OCI-LY3 (cell line): ENCODE data around the gene CARD11.

ENCODE experiments used
- EZH2phosphoT487 ChIP-seq: fragments of 200-600 bp; shearing (Covaris generic); IDR thresholded peaks from 2 replicates; pipeline ENCODE4 v1.6.1; 2018; ENCODE audit warnings: antibody characterized with exemption, mixed run types, low read depth
- TF ChIP-seq, protein P1 (sequence below): fragments of 200-600, 300-600 bp; sonication (generic); IDR thresholded peaks from 2 replicates; pipeline ENCODE4 v1.5.1; 2014; ENCODE audit warnings: antibody characterized with exemption, low read length, low read depth

- TF ChIP-seq, protein P1, sequence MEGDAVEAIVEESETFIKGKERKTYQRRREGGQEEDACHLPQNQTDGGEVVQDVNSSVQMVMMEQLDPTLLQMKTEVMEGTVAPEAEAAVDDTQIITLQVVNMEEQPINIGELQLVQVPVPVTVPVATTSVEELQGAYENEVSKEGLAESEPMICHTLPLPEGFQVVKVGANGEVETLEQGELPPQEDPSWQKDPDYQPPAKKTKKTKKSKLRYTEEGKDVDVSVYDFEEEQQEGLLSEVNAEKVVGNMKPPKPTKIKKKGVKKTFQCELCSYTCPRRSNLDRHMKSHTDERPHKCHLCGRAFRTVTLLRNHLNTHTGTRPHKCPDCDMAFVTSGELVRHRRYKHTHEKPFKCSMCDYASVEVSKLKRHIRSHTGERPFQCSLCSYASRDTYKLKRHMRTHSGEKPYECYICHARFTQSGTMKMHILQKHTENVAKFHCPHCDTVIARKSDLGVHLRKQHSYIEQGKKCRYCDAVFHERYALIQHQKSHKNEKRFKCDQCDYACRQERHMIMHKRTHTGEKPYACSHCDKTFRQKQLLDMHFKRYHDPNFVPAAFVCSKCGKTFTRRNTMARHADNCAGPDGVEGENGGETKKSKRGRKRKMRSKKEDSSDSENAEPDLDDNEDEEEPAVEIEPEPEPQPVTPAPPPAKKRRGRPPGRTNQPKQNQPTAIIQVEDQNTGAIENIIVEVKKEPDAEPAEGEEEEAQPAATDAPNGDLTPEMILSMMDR = no peak
- TF ChIP-seq EZH2phosphoT487 = no peak
These were observed 86.9 kb downstream of the CARD11 start for GRCh38 chr7:2956526-2957368.
